ENCODE measurements around the gene FBXW2.

The FBXW2 gene

GRCh38 chr9:120720404-120720803, 72.8 kb downstream of the FBXW2 start:
- no peak for TF ChIP-seq CTCF (IDR thresholded peaks at IDR 0.05; ENCODE audit: low read depth, low read length, missing control alignments)
- no peak for DNase-seq (ENCODE audit: extremely low read depth, low read depth)
- no peak overlapping the region for H3K4me3 ChIP-seq (replicated peaks; ENCODE audit: low read depth, low read length)

DNA sequence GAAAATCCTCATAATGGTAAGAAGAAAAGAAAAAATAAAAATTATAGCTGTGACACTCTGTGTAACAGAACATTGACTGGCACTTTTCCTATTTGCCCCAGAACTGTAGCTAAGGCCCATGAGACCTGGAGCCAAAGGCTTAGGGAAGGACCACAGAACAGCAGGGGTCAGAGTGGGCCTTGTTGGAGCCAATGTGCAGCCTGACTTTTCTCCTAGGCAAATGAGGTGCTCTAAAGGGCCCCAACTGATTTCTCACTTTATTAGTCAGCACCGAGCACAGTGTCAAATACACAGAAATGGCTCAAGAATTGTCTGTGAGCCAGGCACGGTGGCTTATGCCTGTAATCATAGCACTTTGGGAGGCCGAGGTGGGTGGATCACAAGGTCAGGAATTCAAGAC, 74.9 kb downstream of the FBXW2 start:
- no peak for TF ChIP-seq CTCF (IDR thresholded peaks at IDR 0.05; ENCODE audit: low read depth, low read length, missing control alignments)
- no peak for DNase-seq (ENCODE audit: extremely low read depth, low read depth)
- H3K4me3 ChIP-seq (replicated peaks; ENCODE audit: low read depth, low read length), result no peak overlapping the region

DNA sequence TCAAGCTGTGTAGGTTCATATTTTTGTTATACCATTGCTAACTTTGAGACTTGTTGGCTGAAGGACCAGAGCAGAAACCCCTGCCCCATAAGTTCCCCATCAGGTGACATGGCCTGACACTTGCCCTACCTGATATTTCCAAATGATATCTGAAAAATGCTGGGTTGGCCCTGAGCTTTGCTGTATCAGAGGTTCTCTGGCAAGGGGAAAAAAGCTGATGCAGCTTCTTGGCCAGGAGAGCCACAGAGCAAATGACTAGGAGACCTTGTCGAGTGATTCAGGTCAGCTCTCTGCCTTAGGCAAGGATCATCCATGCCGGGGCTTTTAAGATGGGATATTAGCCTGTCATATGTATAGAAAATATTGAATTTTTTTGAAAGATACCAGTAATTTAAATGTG, 76.0 kb downstream of the FBXW2 start:
- H3K4me3 ChIP-seq (replicated peaks; ENCODE audit: low read depth, low read length), result no peak overlapping the region
- TF ChIP-seq CTCF (IDR thresholded peaks at IDR 0.05; ENCODE audit: low read depth, low read length, missing control alignments), result no peak
- no peak for DNase-seq (ENCODE audit: extremely low read depth, low read depth)

DNA sequence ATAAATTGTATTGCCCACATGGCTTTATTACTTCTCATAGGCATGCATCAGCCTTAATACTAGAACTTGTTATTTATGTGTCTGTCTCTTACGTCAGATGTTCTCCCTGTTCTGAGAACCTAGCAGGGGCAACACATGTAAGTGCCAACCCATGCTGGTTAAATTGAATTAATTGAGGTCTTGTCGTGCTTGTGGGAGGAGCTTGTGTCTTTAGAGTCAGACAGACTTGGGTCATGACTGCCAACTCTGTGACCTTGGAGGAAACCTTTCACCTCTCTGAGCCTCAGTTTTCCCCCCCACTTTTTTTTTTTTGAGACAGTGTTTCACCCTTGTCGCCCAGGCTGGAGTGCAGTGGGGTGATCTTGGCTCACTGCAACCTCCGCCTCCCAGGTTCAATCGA, 76.7 kb downstream of the FBXW2 start:
- no peak for DNase-seq (ENCODE audit: extremely low read depth, low read depth)
- H3K4me3 ChIP-seq (replicated peaks; ENCODE audit: low read depth, low read length), result no peak overlapping the region
- TF ChIP-seq CTCF (IDR thresholded peaks at IDR 0.05; ENCODE audit: low read depth, low read length, missing control alignments), result no peak

DNA sequence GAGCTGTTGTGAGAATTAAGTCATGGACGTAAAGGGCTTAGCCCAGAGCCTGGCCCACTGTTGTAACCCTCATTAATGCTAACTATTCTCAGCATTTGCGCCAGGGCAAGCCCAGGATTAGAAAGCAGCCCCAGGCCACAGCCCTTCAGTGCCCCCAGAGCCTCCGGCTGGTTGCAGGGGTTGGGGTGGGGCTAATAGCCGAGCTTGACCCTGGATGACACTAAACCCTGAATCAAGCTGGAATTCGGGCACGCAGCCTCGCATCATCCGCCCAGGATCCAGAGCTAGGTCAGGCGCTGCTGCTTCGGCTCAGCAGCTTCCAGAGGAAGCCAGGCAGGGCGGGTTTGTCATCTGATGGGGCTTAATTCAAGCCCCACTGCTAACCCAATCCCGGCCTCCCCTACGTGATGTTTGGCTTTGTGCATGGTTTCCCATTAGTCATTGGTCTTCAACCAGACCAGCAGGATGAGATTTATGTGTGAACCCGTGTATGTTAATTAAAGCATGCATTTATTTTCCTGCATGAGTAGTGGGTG, 77.8 kb downstream of the FBXW2 start:
- TF ChIP-seq CTCF (IDR thresholded peaks at IDR 0.05; ENCODE audit: low read depth, low read length, missing control alignments), result no peak
- peak; percentile 33 for DNase-seq (ENCODE audit: extremely low read depth, low read depth)
- H3K4me3 ChIP-seq (replicated peaks; ENCODE audit: low read depth, low read length), result peak overlapping the region; percentile 66

GRCh38 chr9:120714846-120715388, 78.3 kb downstream of the FBXW2 start:
- DNase-seq (ENCODE audit: extremely low read depth, low read depth), result no peak
- peak overlapping the region; percentile 66 for H3K4me3 ChIP-seq (replicated peaks; ENCODE audit: low read depth, low read length)
- TF ChIP-seq CTCF (IDR thresholded peaks at IDR 0.05; ENCODE audit: low read depth, low read length, missing control alignments), result no peak
